ENCODE results near the gene PRKAG1.

Gene PRKAG1

GRCh38 chr12:48957141-48958048 is 61.2 kb downstream of the PRKAG1 start, which contains the start of gene ARF3:
ARF3 (minus strand) TSS chr12:48957487; CDS start chr12:48941095, 16,392 bp downstream.
- H3K4me2 ChIP-seq (ENCODE audit: low read depth, low read length, poor library complexity, severe bottlenecking) = peak within 1 kb of the TSS; percentile 91
- TF ChIP-seq CTCF (conservative IDR thresholded peaks at IDR 0.05; ENCODE audit: low read length) (no peak), EZH2phosphoT487 (IDR thresholded peaks at IDR 0.05; ENCODE audit: borderline replicate concordance) (no peak)
- H3K36me3 ChIP-seq (ENCODE audit: insufficient read depth, low read length) = no peaks in the 10 kb centered on the region
- peaks cover 32% of the 10 kb centered on the region for H4K20me1 ChIP-seq (ENCODE audit: insufficient read depth, low read length, poor library complexity, severe bottlenecking)
- peak within 1 kb of the TSS; percentile 93 for H3K9ac ChIP-seq (ENCODE audit: low read depth, low read length, poor library complexity, severe bottlenecking)
- H3K9me3 ChIP-seq (ENCODE audit: insufficient read depth, low read depth, low read length) = no peaks in the 10 kb centered on the region
- H3K4me1 ChIP-seq (ENCODE audit: insufficient read depth, low read length, poor library complexity, severe bottlenecking) = peaks cover 36% of the 10 kb centered on the region
- H3K79me2 ChIP-seq (ENCODE audit: insufficient read depth, low read length) = peaks cover 48% of the 10 kb centered on the region
- no peaks in the 10 kb centered on the region for H3K9me2 ChIP-seq (replicated peaks; ENCODE audit: low read depth, low read length)
- no peaks in the 10 kb centered on the region for H3K27me3 ChIP-seq (ENCODE audit: insufficient read depth, low read length, poor library complexity, severe bottlenecking)
- no peaks in the 10 kb centered on the region for H3F3A ChIP-seq (ENCODE audit: low read depth)
- H3K4me3 ChIP-seq (ENCODE audit: low read length, poor library complexity, severe bottlenecking) = peak within 1 kb of the TSS; percentile 93
- peak within 1 kb of the TSS; percentile 87 for H2AFZ ChIP-seq (ENCODE audit: low read length)

- H3K9ac ChIP-seq (ENCODE audit: low read depth, low read length, poor library complexity, severe bottlenecking) = peak overlapping the region; percentile 93
- H3K4me1 ChIP-seq (ENCODE audit: insufficient read depth, low read length, poor library complexity, severe bottlenecking) = peaks cover 38% of the 10 kb centered on the region
- no peaks in the 10 kb centered on the region for H3F3A ChIP-seq (ENCODE audit: low read depth)
- H3K4me3 ChIP-seq (ENCODE audit: low read length, poor library complexity, severe bottlenecking) = peak overlapping the region; percentile 93
- H3K79me2 ChIP-seq (ENCODE audit: insufficient read depth, low read length) = peaks cover 54% of the 10 kb centered on the region
- peaks cover 35% of the 10 kb centered on the region for H4K20me1 ChIP-seq (ENCODE audit: insufficient read depth, low read length, poor library complexity, severe bottlenecking)
- peak overlapping the region; percentile 87 for H2AFZ ChIP-seq (ENCODE audit: low read length)
- TF ChIP-seq EZH2phosphoT487 (IDR thresholded peaks at IDR 0.05; ENCODE audit: borderline replicate concordance) = no peak
- peak; percentile 46 for TF ChIP-seq CTCF (conservative IDR thresholded peaks at IDR 0.05; ENCODE audit: low read length)
- H3K36me3 ChIP-seq (ENCODE audit: insufficient read depth, low read length) = no peaks in the 10 kb centered on the region
- H3K4me2 ChIP-seq (ENCODE audit: low read depth, low read length, poor library complexity, severe bottlenecking) = peak overlapping the region; percentile 91
- no peaks in the 10 kb centered on the region for H3K9me2 ChIP-seq (replicated peaks; ENCODE audit: low read depth, low read length)
- no peaks in the 10 kb centered on the region for H3K9me3 ChIP-seq (ENCODE audit: insufficient read depth, low read depth, low read length)
- H3K27me3 ChIP-seq (ENCODE audit: insufficient read depth, low read length, poor library complexity, severe bottlenecking) = no peaks in the 10 kb centered on the region
These were observed 62.1 kb downstream of the PRKAG1 start for GRCh38 chr12:48956279-48957140.

GRCh38 chr12:48954841-48955501 is 63.6 kb downstream of the PRKAG1 start:
- Histone ChIP-seq H2AFZ (ENCODE audit: low read length) (no peak overlapping the region), H3K4me1 (ENCODE audit: insufficient read depth, low read length, poor library complexity, severe bottlenecking) (peaks cover 38% of the 10 kb centered on the region), H4K20me1 (ENCODE audit: insufficient read depth, low read length, poor library complexity, severe bottlenecking) (peaks cover 44% of the 10 kb centered on the region), H3K36me3 (ENCODE audit: insufficient read depth, low read length) (no peaks in the 10 kb centered on the region), H3K4me3 (ENCODE audit: low read length, poor library complexity, severe bottlenecking) (peak overlapping the region; percentile 93), H3F3A (ENCODE audit: low read depth) (no peaks in the 10 kb centered on the region), H3K4me2 (ENCODE audit: low read depth, low read length, poor library complexity, severe bottlenecking) (peak overlapping the region; percentile 91), H3K79me2 (ENCODE audit: insufficient read depth, low read length) (peaks cover 67% of the 10 kb centered on the region), H3K9me2 (replicated peaks; ENCODE audit: low read depth, low read length) (no peaks in the 10 kb centered on the region), H3K9me3 (ENCODE audit: insufficient read depth, low read depth, low read length) (no peaks in the 10 kb centered on the region), H3K9ac (ENCODE audit: low read depth, low read length, poor library complexity, severe bottlenecking) (peak overlapping the region; percentile 93), H3K27me3 (ENCODE audit: insufficient read depth, low read length, poor library complexity, severe bottlenecking) (no peaks in the 10 kb centered on the region)
- no peak for TF ChIP-seq CTCF (conservative IDR thresholded peaks at IDR 0.05; ENCODE audit: low read length)
- TF ChIP-seq EZH2phosphoT487 (IDR thresholded peaks at IDR 0.05; ENCODE audit: borderline replicate concordance) = no peak

Measured in Loucy (cell line).